CD14-positive monocyte (primary cell): ENCODE results near the gene OR10V1. TPM values are rescaled to one million over a fixed set of nuclear protein-coding genes. Genes with fewer than 3 reads are reported as not detected.

Experiments
- DNase-seq, 3 donors: peaks; one replicate each; pipeline ENCODE4 v3.0.0-alpha.2; 2011 to 2022
- H2AFZ ChIP-seq: 2 replicates; pipeline ENCODE4 v1.6.0; 2012; ENCODE audit warnings: mild to moderate bottlenecking, low read depth, low read length, inconsistent platforms; ENCODE audit not compliant: insufficient read depth, poor library complexity, severe bottlenecking
- H3K27ac ChIP-seq, 2 donors: 1 replicate in 1 of 2; 2 replicates in 1 of 2; pipeline ENCODE4 v1.5.1; 2012 to 2013; ENCODE audit warnings: low read length in 2 of 2, control low read depth in 1 of 2, inconsistent platforms in 1 of 2, low read depth in 1 of 2, mild to moderate bottlenecking in 1 of 2
- H3K27me3 ChIP-seq, 2 donors: one replicate each; pipeline versions ENCODE4 v1.6.0 to v1.6.1; 2011 to 2013; ENCODE audit warnings: low read length in 2 of 2; ENCODE audit not compliant: control insufficient read depth in 2 of 2, insufficient read depth in 2 of 2
- H3K36me3 ChIP-seq, 2 donors: replicated peaks in 1 of 2; 1 replicate in 1 of 2; 2 replicates in 1 of 2; pipeline versions ENCODE4 v1.5.1 to v1.6.1; 2012 to 2013; ENCODE audit warnings: low read length in 2 of 2, control low read depth in 1 of 2, inconsistent platforms in 1 of 2, mild to moderate bottlenecking in 1 of 2; ENCODE audit not compliant: insufficient read depth in 2 of 2, control insufficient read depth in 1 of 2
- H3K4me1 ChIP-seq, 2 donors: 1 replicate in 1 of 2; 2 replicates in 1 of 2; pipeline versions ENCODE4 v1.5.1 to v1.6.1; 2012 to 2013; ENCODE audit warnings: low read length in 2 of 2, control low read depth in 1 of 2, inconsistent platforms in 1 of 2, mild to moderate bottlenecking in 1 of 2, moderate library complexity in 1 of 2; ENCODE audit not compliant: insufficient read depth in 2 of 2, control insufficient read depth in 1 of 2
- H3K4me2 ChIP-seq: replicated peaks from 2 replicates; pipeline ENCODE3; 2012; ENCODE audit warnings: low read length, moderate library complexity, mild to moderate bottlenecking; ENCODE audit not compliant: poor library complexity, severe bottlenecking; ENCODE audit errors: extremely low read depth
- H3K4me3 ChIP-seq, 3 experiments: fragments of 200-600 bp in 1 of 3; sonication (generic) in 1 of 3; replicated peaks in 1 of 3; 1 replicate in 2 of 3; 2 replicates in 1 of 3; pipeline ENCODE4 v1.5.1; 2011 to 2013; ENCODE audit warnings: low read length in 3 of 3, mild to moderate bottlenecking in 3 of 3, control low read depth in 2 of 3, low read depth in 2 of 3, inconsistent platforms in 1 of 3, moderate library complexity in 1 of 3
- H3K79me2 ChIP-seq: 2 replicates; pipeline ENCODE4 v1.6.0; 2012; ENCODE audit warnings: mild to moderate bottlenecking, control low read depth, inconsistent platforms, low read length, moderate library complexity; ENCODE audit not compliant: insufficient read depth
- H3K9ac ChIP-seq: 2 replicates; pipeline ENCODE4 v1.6.0; 2017; ENCODE audit warnings: low read length, mild to moderate bottlenecking; ENCODE audit not compliant: insufficient read depth, poor library complexity, severe bottlenecking
- H3K9me3 ChIP-seq, 2 donors: replicated peaks in 1 of 2; 1 replicate in 1 of 2; 2 replicates in 1 of 2; pipeline versions ENCODE4 v1.5.1 to v1.6.1; 2012 to 2013; ENCODE audit warnings: low read length in 2 of 2, control low read depth in 1 of 2; ENCODE audit not compliant: control insufficient read depth in 1 of 2, insufficient read depth in 1 of 2
- H4K20me1 ChIP-seq: 2 replicates; pipeline ENCODE4 v1.6.0; 2012; ENCODE audit warnings: mild to moderate bottlenecking, low read length, control low read depth, moderate library complexity; ENCODE audit not compliant: insufficient read depth
- H3K27ac Mint-ChIP-seq, 7 donors: one replicate each; pipeline ENCODE4 v1.8.0; 2020; ENCODE audit warnings: mild to moderate bottlenecking in 7 of 7, mixed read lengths in 7 of 7, moderate library complexity in 6 of 7, inconsistent platforms in 2 of 7
- H3K27me3 Mint-ChIP-seq, 3 donors: one replicate each; pipeline ENCODE4 v1.8.0; 2021 to 2022; ENCODE audit warnings: low read depth in 3 of 3, mild to moderate bottlenecking in 3 of 3, mixed read lengths in 3 of 3, moderate library complexity in 3 of 3, inconsistent platforms in 1 of 3
- H3K36me3 Mint-ChIP-seq, 2 donors: one replicate each; pipeline ENCODE4 v1.8.0; 2020; ENCODE audit warnings: mixed read lengths in 2 of 2, inconsistent platforms in 1 of 2, mild to moderate bottlenecking in 1 of 2
- H3K4me1 Mint-ChIP-seq: one replicate; pipeline ENCODE4 v1.8.0; 2020; ENCODE audit warnings: mild to moderate bottlenecking, mixed read lengths
- H3K4me3 Mint-ChIP-seq, 2 donors: one replicate each; pipeline ENCODE4 v1.8.0; 2020; ENCODE audit warnings: mild to moderate bottlenecking in 2 of 2, mixed read lengths in 2 of 2, moderate library complexity in 1 of 2
- H3K9me3 Mint-ChIP-seq, 7 donors: one replicate each; pipeline ENCODE4 v1.8.0; 2020 to 2022; ENCODE audit warnings: mixed read lengths in 7 of 7, mild to moderate bottlenecking in 6 of 7, moderate library complexity in 6 of 7, inconsistent platforms in 2 of 7
- WGBS: methylation state at CpG from one replicate; pipeline ENCODE4 v1.1.5; 2013; ENCODE audit warnings: missing lambda C conversion rate; ENCODE audit not compliant: insufficient coverage; 5-methylcytosine and 5-hydroxymethylcytosine counted together
- intact Hi-C, 2 donors: fragments of 100-400 bp; cut with micrococcal nuclease; formaldehyde crosslinking; loops; one replicate each; pipeline versions ENCODE4 v1.15.0 to v1.15.1; 2023
- polyA plus RNA-seq, 3 donors: library from polyadenylated mRNA; depleted of rRNA in 1 of 3; unstranded in 2 of 3; stranded (reverse) in 1 of 3; fragments of 300-500 nt in 2 of 3; fragments of >200 nt in 1 of 3; fragmentation: Illumina TruSeq in 2 of 3; gene quantifications; 1 replicate in 2 of 3; 2 replicates in 1 of 3; pipeline ENCODE4 v1.2.3, GENCODE V29; 2012 to 2021
- TF ChIP-seq, protein P1 (sequence below): fragments of 200-600 bp; IDR thresholded peaks from one replicate; pipeline ENCODE4 v1.8.0; 2022; ENCODE audit warnings: antibody characterized with exemption, mild to moderate bottlenecking

OR10V1 gene
- polyA plus RNA-seq, 3 donors: not detected

- Histone ChIP-seq H3K9ac (no peak overlapping the region), H3K9me3 (no peaks in the 10 kb centered on the region), H3K4me3 (no peak overlapping the region), H3K27ac (no peak overlapping the region), H3K4me1 (no peaks in the 10 kb centered on the region), H3K36me3 (no peaks in the 10 kb centered on the region), H4K20me1 (no peaks in the 10 kb centered on the region), H3K79me2 (no peaks in the 10 kb centered on the region), H3K27me3 (no peaks in the 10 kb centered on the region), H2AFZ (no peak overlapping the region), H3K4me2 (no peak overlapping the region)
- no peak for DNase-seq
- TF ChIP-seq, protein P1, sequence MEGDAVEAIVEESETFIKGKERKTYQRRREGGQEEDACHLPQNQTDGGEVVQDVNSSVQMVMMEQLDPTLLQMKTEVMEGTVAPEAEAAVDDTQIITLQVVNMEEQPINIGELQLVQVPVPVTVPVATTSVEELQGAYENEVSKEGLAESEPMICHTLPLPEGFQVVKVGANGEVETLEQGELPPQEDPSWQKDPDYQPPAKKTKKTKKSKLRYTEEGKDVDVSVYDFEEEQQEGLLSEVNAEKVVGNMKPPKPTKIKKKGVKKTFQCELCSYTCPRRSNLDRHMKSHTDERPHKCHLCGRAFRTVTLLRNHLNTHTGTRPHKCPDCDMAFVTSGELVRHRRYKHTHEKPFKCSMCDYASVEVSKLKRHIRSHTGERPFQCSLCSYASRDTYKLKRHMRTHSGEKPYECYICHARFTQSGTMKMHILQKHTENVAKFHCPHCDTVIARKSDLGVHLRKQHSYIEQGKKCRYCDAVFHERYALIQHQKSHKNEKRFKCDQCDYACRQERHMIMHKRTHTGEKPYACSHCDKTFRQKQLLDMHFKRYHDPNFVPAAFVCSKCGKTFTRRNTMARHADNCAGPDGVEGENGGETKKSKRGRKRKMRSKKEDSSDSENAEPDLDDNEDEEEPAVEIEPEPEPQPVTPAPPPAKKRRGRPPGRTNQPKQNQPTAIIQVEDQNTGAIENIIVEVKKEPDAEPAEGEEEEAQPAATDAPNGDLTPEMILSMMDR: no peak
- no peak overlapping the region for H3K4me3 Mint-ChIP-seq
- peaks cover 0 to 3% (median 0%) of the 10 kb centered on the region in 7 donors for H3K9me3 Mint-ChIP-seq
- no peaks in the 10 kb centered on the region for H3K36me3 Mint-ChIP-seq
- H3K4me1 Mint-ChIP-seq: peaks cover 2% of the 10 kb centered on the region
- H3K27ac Mint-ChIP-seq: no peak overlapping the region
- peaks cover 4 to 9% (median 6%) of the 10 kb centered on the region in 3 donors for H3K27me3 Mint-ChIP-seq
- intact Hi-C loops: no loop called here
- 100% methylated on average over 2 of the region's 2 CpGs for WGBS
These were observed 5.9 kb upstream of the OR10V1 start for GRCh38 chr11:59719556-59719955.

DNA sequence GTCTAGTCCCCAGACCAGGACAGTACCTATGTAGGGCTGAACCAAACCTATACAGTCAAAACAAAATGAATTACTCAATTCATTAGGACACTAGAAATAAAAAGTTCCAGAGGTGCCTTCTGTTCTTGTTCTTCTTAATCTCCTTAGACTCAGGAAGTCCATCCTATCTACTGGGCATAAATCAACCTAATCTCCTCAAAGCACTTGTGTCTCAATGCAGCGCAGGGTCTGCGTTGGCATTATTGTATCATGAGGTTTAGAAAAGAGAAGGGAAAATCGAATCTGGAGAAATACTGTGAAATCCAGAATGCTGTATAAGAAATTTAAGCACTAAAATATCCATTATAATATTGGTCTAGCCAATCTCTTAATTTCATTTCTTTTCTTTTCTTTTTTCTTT lies 2.4 kb upstream of the OR10V1 start:
- intact Hi-C loops: no loop called here
- TF ChIP-seq, protein P1: no peak
- Histone ChIP-seq H4K20me1 (no peaks in the 10 kb centered on the region), H3K9me3 (no peaks in the 10 kb centered on the region), H3K27me3 (no peaks in the 10 kb centered on the region), H3K4me3 (no peak overlapping the region), H3K4me1 (no peaks in the 10 kb centered on the region), H3K4me2 (no peak overlapping the region), H3K79me2 (no peaks in the 10 kb centered on the region), H3K27ac (no peak overlapping the region), H2AFZ (no peak overlapping the region), H3K9ac (no peak overlapping the region), H3K36me3 (no peaks in the 10 kb centered on the region)
- no peak for DNase-seq
- no peak overlapping the region for H3K27ac Mint-ChIP-seq
- peaks cover 2% of the 10 kb centered on the region for H3K4me1 Mint-ChIP-seq
- WGBS: no CpG with 5 or more reads among the region's 3 CpGs
- H3K9me3 Mint-ChIP-seq: peaks cover 0 to 2% (median 0%) of the 10 kb centered on the region in 7 donors
- H3K27me3 Mint-ChIP-seq: peaks cover 4 to 11% (median 8%) of the 10 kb centered on the region in 3 donors
- H3K4me3 Mint-ChIP-seq: no peak overlapping the region
- H3K36me3 Mint-ChIP-seq: no peaks in the 10 kb centered on the region
